Right atrium auricular region (tissue), 2 donors: ENCODE results near the gene TDRD1. TPM values are rescaled to one million over a fixed set of nuclear protein-coding genes. Genes with fewer than 3 reads are reported as not detected.

Experiments used
- DNase-seq: peaks from one replicate; pipeline ENCODE4 v3.0.0-alpha.2; 2019; ENCODE audit warnings: low spot score
- H3K27ac ChIP-seq, 2 donors: fragments of 200-600 bp; sonication (generic); 1 replicate in 1 of 2; 2 replicates in 1 of 2; pipeline ENCODE4 v1.5.1; 2016 to 2019
- H3K27me3 ChIP-seq, 2 donors: fragments of 200-600 bp; sonication (generic); one replicate each; pipeline versions ENCODE4 v1.5.1 to v1.6.0; 2017 to 2019
- H3K36me3 ChIP-seq: fragments of 200-600 bp; sonication (generic); one replicate; pipeline ENCODE4 v1.5.1; 2016
- H3K4me1 ChIP-seq, 2 donors: fragments of 200-600 bp; sonication (generic); one replicate each; pipeline versions ENCODE4 v1.5.1 to v1.6.0; 2017 to 2019
- H3K4me3 ChIP-seq, 2 donors: fragments of 200-600 bp; sonication (generic); 1 replicate in 1 of 2; 2 replicates in 1 of 2; pipeline ENCODE4 v1.5.1; 2017 to 2019; ENCODE audit warnings: mild to moderate bottlenecking in 1 of 2, moderate library complexity in 1 of 2
- H3K9me3 ChIP-seq, 2 donors: fragments of 200-600 bp; sonication (generic); one replicate each; pipeline ENCODE4 v1.5.1; 2019
- CTCF ChIP-seq, 2 donors: fragments of 200-600 bp; sonication (generic); IDR thresholded peaks; one replicate each; pipeline ENCODE4 v1.5.1; 2019; ENCODE audit warnings: antibody characterized with exemption in 2 of 2
- total RNA-seq, 2 donors: library from RNA; depleted of rRNA; stranded (reverse); fragments of >200 nt; gene quantifications; one replicate each; pipeline ENCODE4 v1.1.0, GENCODE V29; 2016

Gene TDRD1
- total RNA-seq, 2 donors from 2014 or later, result 0.12 to 1.1 TPM

- H3K4me3 ChIP-seq, result no peak overlapping the region
- H3K36me3 ChIP-seq, result no peaks in the 10 kb centered on the region
- DNase-seq, result peak; percentile 68
- H3K9me3 ChIP-seq, result no peaks in the 10 kb centered on the region
- no peaks in the 10 kb centered on the region for H3K27me3 ChIP-seq
- no peak for TF ChIP-seq CTCF (IDR thresholded peaks at IDR 0.05)
- H3K4me1 ChIP-seq, result peaks cover 0 to 38% of the 10 kb centered on the region in 2 donors
- H3K27ac ChIP-seq, result peak overlapping the region; percentile 72
These were observed 86.4 kb downstream of the TDRD1 start for GRCh38 chr10:114265392-114266053.

GRCh38 chr10:114266521-114266920, 87.4 kb downstream of the TDRD1 start:
- TF ChIP-seq CTCF (IDR thresholded peaks at IDR 0.05), result no peak
- no peaks in the 10 kb centered on the region for H3K9me3 ChIP-seq
- H3K4me1 ChIP-seq, result peaks cover 0 to 38% of the 10 kb centered on the region in 2 donors
- DNase-seq, result no peak
- no peaks in the 10 kb centered on the region for H3K27me3 ChIP-seq
- no peaks in the 10 kb centered on the region for H3K36me3 ChIP-seq
- no peak overlapping the region for H3K4me3 ChIP-seq
- H3K27ac ChIP-seq, result peak overlapping the region; percentile 72

GRCh38 chr10:114271075-114271778, 92.1 kb downstream of the TDRD1 start:
- H3K4me1 ChIP-seq, result peaks cover 0 to 33% of the 10 kb centered on the region in 2 donors
- no peak for DNase-seq
- no peaks in the 10 kb centered on the region for H3K27me3 ChIP-seq
- no peak for TF ChIP-seq CTCF (IDR thresholded peaks at IDR 0.05)
- no peak overlapping the region for H3K4me3 ChIP-seq
- H3K27ac ChIP-seq, result peak overlapping the region in 1 of 2 donors; percentile 72
- no peaks in the 10 kb centered on the region for H3K9me3 ChIP-seq
- no peaks in the 10 kb centered on the region for H3K36me3 ChIP-seq

GRCh38 chr10:114271779-114272167, 92.6 kb downstream of the TDRD1 start:
- Histone ChIP-seq H3K27ac (peak overlapping the region; percentile 15 to 72), H3K9me3 (no peaks in the 10 kb centered on the region), H3K36me3 (no peaks in the 10 kb centered on the region), H3K27me3 (no peaks in the 10 kb centered on the region), H3K4me1 (peaks cover 0 to 28% of the 10 kb centered on the region in 2 donors), H3K4me3 (no peak overlapping the region)
- DNase-seq, result peak; percentile 80
- no peak for TF ChIP-seq CTCF (IDR thresholded peaks at IDR 0.05)

GRCh38 chr10:114272696-114273095, 93.5 kb downstream of the TDRD1 start:
- Histone ChIP-seq H3K4me3 (no peak overlapping the region), H3K9me3 (no peaks in the 10 kb centered on the region), H3K27me3 (no peaks in the 10 kb centered on the region), H3K36me3 (no peaks in the 10 kb centered on the region), H3K27ac (no peak overlapping the region), H3K4me1 (peaks cover 0 to 25% of the 10 kb centered on the region in 2 donors)
- DNase-seq, result no peak
- TF ChIP-seq CTCF (IDR thresholded peaks at IDR 0.05), result no peak
